GOT3 (cell line): ENCODE results near the gene CEP135.
"Not testable (repeated sequence)": the region's sequence is repeated elsewhere in the genome, so short reads cannot be mapped to it uniquely, and the experiment has no call there.

Experiments
- DNase-seq: peaks from one replicate; lab custom pipeline; 2025; ENCODE audit warnings: mixed read lengths; lab: John Stamatoyannopoulos, UW

The CEP135 gene

DNA sequence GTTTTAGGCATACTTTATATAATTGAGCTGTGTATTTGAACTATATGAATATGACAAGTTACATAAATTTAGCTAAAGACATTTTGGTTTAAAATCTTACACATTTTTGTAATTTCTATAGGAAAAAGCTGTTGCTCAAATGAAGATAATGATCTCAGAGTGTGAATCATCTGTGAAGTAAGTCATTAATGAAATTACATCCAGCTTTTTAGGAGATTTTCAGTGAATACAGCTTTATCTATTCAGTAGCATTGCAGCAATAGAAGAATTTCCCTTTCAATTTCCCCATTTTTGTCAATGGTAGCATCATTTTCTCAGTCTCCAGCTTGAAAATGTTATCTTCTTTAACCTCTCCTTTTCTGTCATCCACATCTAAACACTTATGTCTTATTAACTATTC lies 59.5 kb downstream of the CEP135 start:
- no peak for DNase-seq

DNA sequence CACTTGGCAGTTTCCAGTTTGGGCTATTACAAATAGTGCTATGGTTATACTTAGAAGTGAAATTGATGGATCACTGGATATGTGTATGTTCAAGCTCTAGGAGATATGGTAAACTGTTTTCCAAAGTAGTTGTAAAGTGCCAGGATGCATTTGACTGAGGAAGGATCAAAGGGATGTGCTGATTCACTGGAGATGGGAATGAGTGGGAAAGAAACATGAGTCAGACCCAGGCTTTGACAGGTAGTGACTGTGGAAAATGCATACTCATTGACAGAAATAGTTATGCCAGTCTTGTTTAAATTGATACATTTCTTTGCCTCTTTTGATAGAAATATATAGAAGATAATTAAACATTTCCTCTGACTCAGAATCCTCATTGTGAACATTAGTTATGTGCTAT lies 77.9 kb downstream of the CEP135 start:
- no peak for DNase-seq

DNA sequence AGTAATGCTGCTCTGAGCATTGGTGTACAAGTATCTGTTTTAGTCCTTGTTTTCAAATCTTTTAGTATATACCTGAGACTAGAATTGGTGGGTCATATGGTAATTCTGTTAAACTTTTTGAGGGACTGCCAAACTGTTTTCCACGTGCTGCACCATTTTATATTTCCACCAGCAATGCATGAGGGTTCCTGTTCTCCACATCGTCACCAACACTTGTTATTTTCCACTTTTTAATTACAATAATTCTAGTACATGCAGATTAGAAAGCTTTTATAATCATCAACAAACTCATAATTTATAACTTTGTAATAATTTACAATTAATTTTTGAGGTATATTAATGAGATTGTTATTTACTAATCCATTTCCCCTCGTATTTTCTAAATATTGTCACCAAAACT lies 79.4 kb downstream of the CEP135 start:
- no peak for DNase-seq

DNA sequence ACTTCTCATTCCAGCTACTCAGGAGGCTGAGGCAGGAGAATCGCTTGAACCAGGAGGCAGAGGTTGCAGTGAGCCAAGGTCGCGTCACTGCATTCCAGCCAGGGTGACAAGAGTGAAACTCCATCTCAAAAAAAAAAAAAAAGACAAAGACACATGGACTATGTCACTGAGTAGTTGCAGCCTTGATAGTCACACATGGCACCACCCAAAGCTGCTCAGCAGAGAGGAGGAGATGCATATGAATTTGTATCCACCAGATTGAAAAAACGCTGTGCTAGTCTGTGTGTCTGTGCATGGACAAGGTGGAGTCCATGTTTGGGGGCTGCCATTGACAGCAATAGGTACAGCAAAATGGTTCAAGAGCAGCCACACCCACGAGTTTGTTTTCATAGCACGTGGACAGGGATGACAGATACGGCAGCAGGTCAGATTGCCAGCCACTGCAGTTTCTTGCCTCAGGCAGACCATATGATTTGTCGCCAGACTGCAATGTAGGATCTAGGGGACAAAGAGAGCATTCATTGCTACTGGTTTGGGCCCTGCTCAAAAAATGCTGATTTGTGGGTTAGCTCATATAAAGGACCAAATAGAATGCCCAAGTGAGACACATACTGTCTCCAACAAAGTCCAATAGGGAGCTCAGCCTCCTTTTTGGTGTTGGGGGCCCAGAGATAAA lies 89.9 kb downstream of the CEP135 start:
- DNase-seq: no peak

DNA sequence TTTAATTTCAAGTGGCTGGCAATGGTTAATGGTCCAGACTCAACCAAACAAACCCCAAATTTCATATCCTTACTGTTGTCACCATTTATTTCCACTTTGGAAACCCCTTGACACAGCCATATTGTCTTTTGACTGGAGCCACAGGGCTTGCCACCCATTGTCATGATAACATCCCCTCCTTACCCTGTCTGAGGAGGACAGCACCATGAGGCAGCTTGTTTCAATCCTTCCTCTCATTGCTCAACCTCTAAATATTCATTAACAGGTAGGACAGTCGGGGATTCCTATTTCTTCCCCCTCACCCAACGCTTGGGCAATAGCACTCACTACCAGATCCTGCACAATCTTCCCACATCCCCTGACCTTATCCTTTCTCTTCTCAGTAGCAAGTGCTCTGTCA lies 92.1 kb downstream of the CEP135 start:
- no peak for DNase-seq

DNA sequence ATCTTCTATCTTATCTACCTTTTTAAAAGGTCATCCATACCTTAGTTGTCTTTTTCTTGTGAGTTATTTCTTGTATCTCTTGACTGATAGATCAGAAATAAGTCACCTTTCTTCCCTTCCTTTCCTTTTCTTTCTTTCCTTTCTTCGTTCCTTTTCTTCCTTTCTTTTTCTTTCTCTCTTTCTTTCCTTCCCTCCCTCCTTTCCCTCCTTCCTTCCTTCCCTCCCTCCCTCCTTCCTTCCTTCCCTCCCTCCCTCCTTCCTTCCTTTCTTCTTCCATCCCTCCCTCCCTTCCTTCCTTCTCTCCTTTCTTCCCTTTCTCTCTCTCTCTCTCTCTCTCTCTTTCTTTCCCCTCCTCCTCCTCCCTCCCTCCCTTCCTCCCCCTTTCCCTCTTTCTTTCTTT lies 93.5 kb downstream of the CEP135 start:
- no peak for DNase-seq

DNA sequence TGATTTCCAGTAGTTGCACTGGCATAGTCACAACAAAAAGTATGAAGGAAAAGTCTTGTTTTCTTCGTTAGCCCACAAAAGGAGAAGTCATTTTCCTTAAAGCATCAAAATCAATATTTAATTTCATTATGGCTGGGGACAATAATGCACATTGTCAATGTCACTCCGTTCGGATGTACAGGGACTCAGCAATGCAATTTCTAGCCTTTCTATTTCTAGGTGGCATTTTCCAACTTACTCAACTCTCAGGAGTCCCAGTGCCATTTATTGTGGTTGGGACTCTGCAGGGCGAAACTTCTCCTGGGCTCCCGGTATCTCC lies 99.6 kb downstream of the CEP135 start:
- DNase-seq: no peak

DNA sequence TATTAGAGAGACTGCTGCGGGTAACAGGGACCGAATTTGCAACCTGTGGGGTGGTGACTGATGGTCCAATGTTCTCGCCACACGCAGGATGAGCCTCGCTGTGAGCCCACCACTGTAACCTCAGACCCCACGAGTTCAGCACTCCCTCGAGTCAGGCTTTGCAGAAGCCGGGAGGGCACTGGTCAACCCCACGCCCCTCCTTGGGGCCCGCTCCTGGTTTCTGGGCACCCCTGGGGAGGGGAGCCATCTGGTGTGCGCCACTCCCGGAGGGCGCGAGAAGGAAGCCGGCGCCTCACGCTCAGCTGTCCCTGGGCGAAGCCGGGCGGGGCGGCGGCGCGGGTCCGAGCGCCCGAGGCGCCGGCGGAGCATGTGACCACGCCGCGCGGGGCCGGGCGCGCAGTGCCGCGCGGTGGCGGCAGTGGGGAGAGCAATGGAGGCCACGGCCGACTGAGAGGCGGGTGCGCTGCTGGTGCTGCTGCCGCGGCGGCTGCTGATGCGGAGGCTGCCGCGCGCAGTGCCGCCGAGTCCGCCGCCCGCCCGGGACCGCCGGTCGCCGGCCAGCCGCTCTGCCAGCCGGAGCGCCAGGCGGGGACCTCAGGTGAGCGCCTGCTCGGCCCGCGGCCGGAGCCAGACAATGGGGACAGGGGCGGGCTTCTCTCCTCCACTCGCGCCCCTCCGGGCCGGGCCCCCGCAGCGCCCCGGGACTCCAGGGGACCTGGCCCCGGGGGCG lies 100.1 kb downstream of the CEP135 start:
- no peak for DNase-seq

DNA sequence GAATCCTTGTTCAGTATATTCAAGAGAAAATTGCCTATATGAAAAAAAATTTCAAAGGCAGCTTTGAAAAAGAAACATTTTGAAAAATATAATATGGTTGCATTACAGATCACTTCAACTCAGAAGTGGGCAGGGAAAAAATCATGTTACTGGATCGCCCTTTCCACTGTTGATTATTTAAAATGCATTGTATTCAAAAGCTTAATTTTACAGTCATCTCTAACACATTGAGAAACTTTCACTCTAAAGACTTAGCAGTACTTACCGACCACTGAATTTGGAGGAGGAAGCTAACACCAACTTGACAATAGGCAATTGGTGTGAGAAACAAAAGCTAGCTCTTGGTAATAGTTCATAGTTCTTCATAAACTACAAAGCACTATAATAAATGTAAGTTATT lies 101.9 kb downstream of the CEP135 start:
- DNase-seq: no peak

DNA sequence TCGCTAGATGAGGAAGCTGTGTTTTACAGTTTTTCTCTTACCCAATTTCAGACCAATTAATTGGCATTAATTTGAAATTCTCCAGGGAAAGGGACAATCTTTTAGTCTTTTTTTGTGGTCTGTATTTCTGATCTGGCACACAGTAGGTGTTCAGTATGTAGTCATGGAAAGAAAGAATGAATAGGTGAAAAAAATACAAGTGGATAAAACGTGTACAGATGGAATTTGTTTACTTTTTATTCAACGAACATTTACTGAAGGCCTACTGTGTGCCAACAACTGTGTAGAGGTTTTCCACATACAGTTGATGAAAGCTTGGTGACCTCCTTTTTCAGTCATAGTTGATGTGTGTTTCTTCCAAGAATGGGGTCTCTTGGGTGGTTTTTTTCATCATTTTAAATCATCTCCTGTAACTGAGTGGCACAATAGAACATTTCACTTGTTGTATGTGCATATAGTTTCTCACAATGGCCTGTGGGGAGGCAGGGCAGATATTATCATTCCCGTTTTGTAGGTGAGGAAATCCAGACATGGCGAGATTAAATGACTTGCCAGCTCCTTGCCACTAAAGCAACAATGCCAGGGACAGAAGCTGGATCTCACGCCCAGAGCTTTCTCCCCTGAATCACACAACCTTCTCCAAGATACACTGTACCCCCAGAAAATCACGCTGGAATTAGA lies 102.4 kb downstream of the CEP135 start:
- DNase-seq: no peak

DNA sequence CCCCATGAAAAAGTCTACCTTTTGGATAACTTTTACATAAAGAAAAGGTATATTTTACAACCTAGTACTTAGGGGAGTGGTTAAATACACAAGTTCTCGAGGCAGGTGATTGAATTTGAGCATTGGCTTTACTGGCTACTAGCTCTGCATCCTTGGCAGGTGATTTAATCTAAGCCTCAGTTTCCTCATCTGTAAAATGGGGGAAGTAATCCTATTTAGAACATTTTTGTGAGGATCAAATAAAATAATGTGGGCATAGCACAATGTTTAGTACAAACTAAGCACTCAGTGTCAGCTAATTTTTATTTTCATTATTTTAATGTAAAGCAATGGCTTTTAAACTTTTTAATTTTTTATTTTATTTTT lies 102.9 kb downstream of the CEP135 start:
- no peak for DNase-seq

DNA sequence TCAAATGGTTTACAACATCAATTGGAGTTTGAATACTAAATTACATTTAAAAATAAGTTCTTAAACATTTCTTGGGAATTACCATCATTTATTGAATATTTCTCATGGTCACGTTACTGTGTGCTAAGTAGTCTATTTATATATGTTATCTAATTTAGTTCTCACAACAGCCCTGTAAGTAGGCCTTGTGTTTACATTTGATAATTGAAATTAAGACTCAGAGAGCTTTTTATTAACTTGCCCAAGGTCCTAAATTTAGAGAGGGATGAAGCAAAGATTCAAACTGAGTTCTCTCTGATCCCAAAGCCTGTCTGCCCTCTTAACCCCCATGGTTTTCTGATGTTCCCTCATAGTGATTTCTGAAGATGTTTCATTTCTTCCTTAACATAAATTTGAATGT lies 103.7 kb downstream of the CEP135 start:
- DNase-seq: no peak

DNA sequence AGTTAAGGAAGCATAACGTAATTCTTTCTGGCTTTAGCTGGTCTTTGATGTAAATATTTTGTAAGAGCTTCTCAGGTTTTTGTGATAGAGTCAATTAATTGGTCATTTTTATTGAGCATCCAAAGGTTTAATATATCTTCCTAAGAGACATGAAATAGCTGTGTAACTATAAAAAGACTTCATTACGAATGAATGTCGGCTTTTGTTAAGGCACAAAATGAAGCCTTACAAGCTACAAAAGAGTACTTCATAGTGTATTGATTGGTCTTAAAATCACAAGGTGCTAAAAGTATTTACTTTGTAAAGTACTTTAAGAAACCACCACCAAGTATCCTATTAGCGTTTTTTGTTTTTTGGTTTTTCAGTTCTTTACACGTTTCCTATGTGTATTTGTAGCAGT lies 104.2 kb downstream of the CEP135 start:
- DNase-seq: no peak

DNA sequence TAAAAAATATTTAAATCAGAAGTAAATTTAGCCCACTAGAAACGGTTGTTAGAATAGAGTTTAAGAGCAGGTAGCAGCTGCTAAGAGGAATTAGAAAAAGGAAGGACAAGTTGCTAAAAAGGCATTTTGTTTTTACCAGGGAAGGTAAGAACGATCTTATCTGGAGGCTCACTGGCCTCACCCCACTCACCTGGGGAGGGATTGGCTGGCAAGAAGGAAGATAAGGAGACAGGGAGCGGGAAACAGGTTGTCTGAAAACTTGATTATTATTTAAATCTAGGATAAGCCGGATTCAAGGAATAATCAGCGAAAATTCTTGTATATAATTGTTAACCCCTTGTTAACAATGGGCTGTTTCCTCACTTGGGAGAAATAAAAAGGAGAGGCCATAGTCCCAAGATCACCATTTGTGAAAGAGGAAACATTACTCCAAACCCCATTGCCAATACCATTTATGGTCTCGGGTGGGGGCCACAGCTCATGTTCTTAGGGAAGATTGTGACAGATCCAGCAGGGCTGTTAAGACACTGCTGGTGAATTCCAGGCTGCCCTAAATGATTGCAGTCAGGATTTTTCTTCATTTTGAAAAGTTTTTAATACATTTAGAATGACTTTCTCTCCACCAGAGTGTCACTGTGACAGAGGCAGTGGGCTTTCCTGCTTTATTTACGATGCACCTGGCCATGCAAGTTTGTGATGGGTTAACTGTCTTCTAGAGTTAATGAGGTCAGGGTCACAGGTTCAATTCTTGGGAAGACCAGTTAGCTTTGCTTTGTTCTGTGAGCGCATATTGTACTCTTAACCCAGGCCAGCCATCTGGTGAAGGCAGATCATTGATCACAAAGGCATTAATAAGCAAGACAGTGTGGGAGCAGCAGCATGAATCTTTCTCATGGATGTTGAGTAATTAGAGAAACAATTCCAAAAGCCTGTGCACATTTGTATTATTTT lies 106.6 kb downstream of the CEP135 start:
- DNase-seq: no peak

DNA sequence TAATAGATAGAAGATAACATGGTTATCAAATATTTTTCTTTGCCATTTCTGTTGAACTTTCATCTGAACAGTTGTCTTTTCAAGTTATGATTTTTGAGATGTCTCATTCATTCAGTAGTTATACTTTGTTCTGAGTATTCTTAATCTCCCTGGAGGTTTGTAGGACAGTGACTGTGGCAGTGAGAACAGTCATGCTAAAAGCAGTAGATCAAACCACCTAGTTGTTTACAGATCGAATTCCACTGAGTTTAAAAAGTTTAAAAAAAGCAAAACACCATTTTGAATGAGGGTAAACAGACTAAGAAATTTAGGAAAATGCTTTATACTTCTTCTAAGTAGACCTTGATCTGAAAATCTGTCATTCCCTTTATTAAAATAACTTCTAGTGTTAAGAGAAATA lies 107.2 kb downstream of the CEP135 start:
- DNase-seq: no peak

DNA sequence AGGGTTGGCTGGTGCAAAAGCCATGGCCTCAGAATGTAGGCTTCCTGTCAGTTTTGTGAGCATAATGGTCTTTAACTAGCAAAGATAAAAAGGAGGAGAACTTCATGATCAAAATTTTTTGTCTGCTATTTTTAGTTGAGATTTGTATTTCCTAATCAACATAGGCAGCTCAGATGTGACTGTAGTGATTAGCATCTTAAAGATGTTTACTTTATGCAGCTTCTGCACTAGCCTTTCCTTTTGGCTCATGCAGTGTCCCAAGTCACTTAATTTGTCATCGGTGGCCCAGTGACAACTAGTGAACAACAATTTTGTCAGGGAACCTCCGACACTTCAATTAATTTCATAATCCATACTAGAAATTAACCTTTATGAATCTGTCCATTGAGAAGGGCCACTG lies 109.8 kb downstream of the CEP135 start:
- DNase-seq: no peak

DNA sequence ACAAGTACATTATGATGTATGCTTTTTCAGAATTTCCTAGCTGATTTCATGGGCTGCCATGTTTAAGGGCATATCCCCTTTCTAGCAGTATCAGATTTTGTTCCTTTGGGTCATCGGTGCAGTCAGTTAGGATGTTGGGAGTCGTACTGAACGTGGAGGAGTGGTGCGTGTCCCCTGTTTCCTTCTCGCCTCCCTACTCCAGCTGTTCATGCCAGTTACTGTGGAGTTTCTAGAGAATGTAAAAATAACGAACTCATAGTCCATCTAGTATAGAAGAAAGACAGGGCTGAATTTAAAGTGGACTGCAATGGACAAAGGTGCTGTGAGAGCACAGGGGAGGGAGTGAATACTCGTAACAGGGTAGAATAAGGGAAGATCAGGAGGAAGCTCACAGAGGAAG lies 111.3 kb downstream of the CEP135 start:
- DNase-seq: no peak

DNA sequence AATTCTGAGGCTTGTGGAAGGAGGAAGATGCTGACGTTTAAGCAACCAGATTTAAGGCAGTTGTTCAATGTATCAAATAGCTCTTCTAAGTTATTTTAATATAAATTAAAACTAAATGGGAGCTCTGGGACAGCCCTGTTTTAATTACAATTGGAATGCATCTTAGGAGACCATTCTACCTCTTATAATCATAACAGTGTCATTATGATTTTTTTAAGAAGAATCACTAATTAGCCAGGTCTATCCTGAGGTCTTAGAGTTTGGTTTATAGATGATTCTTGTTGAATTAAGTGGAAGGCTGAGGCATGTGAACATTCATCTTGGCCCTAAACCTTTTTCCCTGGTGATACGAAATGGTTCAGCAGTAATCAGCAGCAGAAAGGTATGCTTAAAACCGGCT lies 113.4 kb downstream of the CEP135 start:
- DNase-seq: no peak

DNA sequence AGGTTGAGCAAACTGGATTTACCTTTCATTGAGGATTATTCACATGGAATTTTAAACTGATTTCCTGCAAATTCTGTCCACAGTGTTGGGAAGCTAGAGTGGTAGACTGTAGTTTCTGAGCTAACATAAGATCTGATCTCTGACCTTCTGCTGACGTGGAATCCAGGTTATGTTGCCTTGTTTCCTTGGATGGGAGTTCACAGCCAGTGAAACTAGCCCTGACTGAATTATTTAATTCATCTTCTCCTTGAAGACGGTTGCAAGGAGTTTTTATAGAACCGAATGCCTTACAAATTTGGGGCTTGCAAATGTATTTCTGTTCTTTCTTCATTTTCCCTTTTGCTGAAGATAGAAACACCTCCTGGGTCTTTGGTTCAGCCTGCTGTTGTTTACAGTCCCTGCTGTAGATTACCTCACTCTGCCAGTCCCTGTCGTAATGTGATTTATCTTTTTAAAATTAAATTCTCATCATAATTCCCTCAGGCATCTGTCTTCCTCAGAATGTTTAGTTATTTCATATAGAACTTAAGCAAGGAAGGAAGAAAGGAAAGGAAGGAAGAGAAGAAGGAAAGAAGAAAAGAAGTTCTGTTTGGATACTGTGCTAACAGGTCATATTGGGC lies 113.9 kb downstream of the CEP135 start:
- no peak for DNase-seq

DNA sequence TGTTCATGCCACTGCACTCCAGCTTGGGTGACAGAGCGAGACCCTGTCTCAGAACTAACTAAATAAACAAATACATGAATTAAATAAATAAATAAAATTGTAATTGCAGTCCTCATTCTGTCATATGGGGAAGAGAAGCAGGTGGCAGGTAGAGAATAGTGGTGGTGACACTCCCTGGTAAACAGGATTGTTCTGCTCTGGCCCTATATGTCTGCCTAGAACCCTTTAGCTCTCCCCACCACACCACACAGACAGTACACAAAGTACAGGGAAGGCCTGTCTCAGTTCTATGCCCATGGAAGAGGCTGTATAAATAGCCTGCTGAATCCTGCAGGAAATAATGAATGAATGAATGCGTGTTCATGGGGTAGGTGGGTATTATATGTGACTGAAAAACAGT lies 117.7 kb downstream of the CEP135 start:
- DNase-seq: no peak

DNA sequence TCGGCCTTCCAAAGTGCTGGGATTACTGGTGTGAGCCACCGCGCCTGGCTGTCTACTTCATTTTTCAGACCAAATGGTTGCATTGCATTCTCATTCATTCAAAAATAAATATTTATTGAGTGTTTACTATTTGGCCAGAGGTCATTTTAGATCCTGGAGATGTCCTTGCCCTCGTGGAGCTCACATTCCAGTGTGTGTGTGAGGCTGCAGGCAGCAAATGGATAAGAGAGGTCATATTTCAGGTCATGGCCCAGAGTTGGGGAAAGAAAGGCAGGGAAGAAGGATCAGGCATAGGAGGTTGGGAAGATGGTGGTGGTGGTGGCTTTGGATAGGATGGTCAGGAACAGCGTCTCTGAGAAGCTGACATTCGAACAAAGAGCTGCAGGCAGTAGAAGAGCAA lies 119.1 kb downstream of the CEP135 start:
- DNase-seq: no peak

DNA sequence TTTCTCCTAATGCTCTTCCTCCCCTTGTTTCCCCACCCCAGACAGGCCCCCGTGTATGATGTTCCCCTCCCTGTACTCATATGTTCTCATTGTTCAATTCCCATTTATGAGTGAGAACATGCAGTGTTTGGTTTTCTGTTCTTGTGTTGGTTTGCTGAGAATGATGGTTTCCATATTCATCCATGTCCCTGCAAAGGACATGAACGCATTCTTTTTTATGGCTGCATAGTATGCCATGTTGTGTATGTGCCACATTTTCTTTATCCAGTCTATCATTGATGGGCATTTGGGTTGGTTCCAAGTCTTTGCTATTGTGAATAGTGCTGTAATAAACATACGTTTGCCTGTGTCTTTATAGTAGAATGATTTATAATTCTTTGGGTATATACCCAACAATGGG lies 124.0 kb downstream of the CEP135 start:
- DNase-seq: not testable (repeated sequence)
